ENCODE measurements around the gene ENDOG.
"Not testable (repeated sequence)": the region's sequence is repeated elsewhere in the genome, so short reads cannot be mapped to it uniquely, and the experiment has no call there.

ENDOG gene

DNA sequence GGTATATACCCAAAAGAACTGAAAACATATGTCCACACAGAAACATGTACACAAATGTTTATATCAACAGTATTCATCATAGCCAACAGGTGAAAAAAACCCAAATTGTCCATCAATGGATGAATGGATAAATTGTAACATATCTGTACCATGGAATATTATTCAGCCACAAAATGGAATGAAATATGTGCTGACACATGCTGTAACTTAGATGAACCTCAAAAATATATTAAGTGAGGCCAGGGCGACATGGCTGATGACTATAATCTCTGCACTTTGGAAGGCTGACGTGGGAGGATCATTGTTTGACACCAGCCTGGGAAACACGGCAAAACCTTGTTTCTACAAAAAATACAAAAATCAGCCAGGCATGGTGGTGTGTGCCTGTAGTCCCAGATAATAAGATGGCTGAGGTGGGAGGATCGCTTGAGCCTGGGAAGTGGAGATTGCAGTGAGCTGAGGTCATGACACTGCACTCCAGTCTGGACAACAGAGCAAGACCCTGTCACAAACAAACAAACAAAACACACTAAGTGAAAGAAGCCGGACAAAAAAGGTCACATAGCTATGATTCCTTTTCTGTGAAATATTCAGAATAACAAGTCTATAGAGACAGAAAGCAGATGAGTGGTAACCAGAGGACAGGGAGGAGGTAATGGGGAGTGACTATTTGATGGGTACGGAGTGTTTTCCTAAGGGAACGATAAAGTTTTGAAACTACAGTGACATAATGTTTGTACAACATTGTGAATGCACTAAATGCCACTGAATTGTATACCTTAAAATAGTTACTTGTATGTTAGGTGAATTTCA is 52.0 kb downstream of the ENDOG start:
- DNase-seq = no peak

- DNase-seq = not testable (repeated sequence)
These were observed 52.6 kb downstream of the ENDOG start for GRCh38 chr9:128870941-128871265.
